H9 (cell line): Measurements from ENCODE around the gene SEMA3D. TPM values are rescaled to one million over a fixed set of nuclear protein-coding genes. Genes with fewer than 3 reads are reported as not detected.

Experiments
- DNase-seq: peaks from one replicate; pipeline ENCODE4 v3.0.0-alpha.2; 2017
- H2AFZ ChIP-seq: one replicate; pipeline ENCODE4 v1.6.1; 2013; ENCODE audit warnings: mild to moderate bottlenecking, low read length, control low read depth, moderate library complexity
- H2AK5ac ChIP-seq: 2 replicates; pipeline ENCODE4 v1.6.1; 2013; ENCODE audit warnings: low read length, control low read depth, mixed read lengths; ENCODE audit not compliant: insufficient read length
- H2BK120ac ChIP-seq: one replicate; pipeline ENCODE4 v1.6.1; 2013; ENCODE audit warnings: low read depth, mild to moderate bottlenecking, low read length, control low read depth, inconsistent platforms; ENCODE audit not compliant: poor library complexity, severe bottlenecking
- H2BK12ac ChIP-seq: 2 replicates; pipeline ENCODE4 v1.6.1; 2013; ENCODE audit warnings: low read length, control low read depth, mixed read lengths, low read depth; ENCODE audit not compliant: insufficient read length
- H2BK15ac ChIP-seq: 2 replicates; pipeline ENCODE4 v1.6.1; 2013; ENCODE audit warnings: low read depth, low read length, control low read depth
- H2BK20ac ChIP-seq: one replicate; pipeline ENCODE4 v1.6.1; 2013; ENCODE audit warnings: low read depth, mild to moderate bottlenecking, low read length, control low read depth, inconsistent platforms; ENCODE audit not compliant: poor library complexity, severe bottlenecking
- H2BK5ac ChIP-seq: 2 replicates; pipeline ENCODE4 v1.6.1; 2013; ENCODE audit warnings: low read length, control low read depth, mixed read lengths; ENCODE audit not compliant: insufficient read length
- H3K14ac ChIP-seq: 2 replicates; pipeline ENCODE4 v1.6.1; 2013; ENCODE audit warnings: low read length, control low read depth; ENCODE audit not compliant: insufficient read depth
- H3K18ac ChIP-seq: 2 replicates; pipeline ENCODE4 v1.6.1; 2013; ENCODE audit warnings: low read depth, mild to moderate bottlenecking, mixed read lengths, low read length, control low read depth; ENCODE audit not compliant: insufficient read length
- H3K23ac ChIP-seq: 2 replicates; pipeline ENCODE4 v1.6.1; 2013; ENCODE audit warnings: low read length, control low read depth, mixed read lengths, low read depth; ENCODE audit not compliant: insufficient read length
- H3K23me2 ChIP-seq: 2 replicates; pipeline ENCODE4 v1.6.1; 2013; ENCODE audit warnings: low read depth, mild to moderate bottlenecking, mixed read lengths, low read length, control low read depth; ENCODE audit not compliant: insufficient read length, poor library complexity, severe bottlenecking
- H3K27ac ChIP-seq: 2 replicates; pipeline ENCODE4 v1.5.1; 2013; ENCODE audit warnings: low read length, control low read depth, mixed read lengths, low read depth; ENCODE audit not compliant: insufficient read length
- H3K27me3 ChIP-seq: 2 replicates; pipeline ENCODE4 v1.6.1; 2013; ENCODE audit warnings: low read length, control low read depth, inconsistent platforms; ENCODE audit not compliant: insufficient read depth
- H3K4ac ChIP-seq: 2 replicates; pipeline ENCODE4 v1.6.1; 2013; ENCODE audit warnings: low read depth, mild to moderate bottlenecking, control low read depth, inconsistent platforms, low read length, moderate library complexity
- H3K4me1 ChIP-seq: 2 replicates; pipeline ENCODE4 v1.6.1; 2013; ENCODE audit warnings: low read length, control low read depth, inconsistent platforms; ENCODE audit not compliant: insufficient read depth
- H3K4me2 ChIP-seq: 2 replicates; pipeline ENCODE4 v1.6.1; 2013; ENCODE audit warnings: low read length, control low read depth, mixed read lengths; ENCODE audit not compliant: insufficient read length, insufficient read depth
- H3K56ac ChIP-seq: 2 replicates; pipeline ENCODE4 v1.6.1; 2013; ENCODE audit warnings: low read depth, mild to moderate bottlenecking, mixed read lengths, low read length, control low read depth; ENCODE audit not compliant: insufficient read length
- H3K79me1 ChIP-seq: 2 replicates; pipeline ENCODE4 v1.6.1; 2013; ENCODE audit warnings: low read depth, mild to moderate bottlenecking, moderate library complexity, low read length, control low read depth, inconsistent platforms; ENCODE audit not compliant: insufficient read depth, poor library complexity, severe bottlenecking
- H3K79me2 ChIP-seq: 2 replicates; pipeline ENCODE4 v1.6.1; 2013; ENCODE audit warnings: low read length, control low read depth, inconsistent platforms; ENCODE audit not compliant: insufficient read depth
- H3K9ac ChIP-seq: 2 replicates; pipeline ENCODE4 v1.6.1; 2013; ENCODE audit warnings: low read length, control low read depth, mixed read lengths; ENCODE audit not compliant: insufficient read length; ENCODE audit errors: extremely low read depth
- H3K9me3 ChIP-seq: one replicate; pipeline ENCODE4 v1.6.1; 2013; ENCODE audit warnings: low read depth, low read length, inconsistent platforms; ENCODE audit not compliant: control insufficient read depth
- H3T11ph ChIP-seq: one replicate; pipeline ENCODE4 v1.6.1; 2013; ENCODE audit warnings: mild to moderate bottlenecking, low read length, control low read depth, inconsistent platforms
- H4K20me1 ChIP-seq: one replicate; pipeline ENCODE4 v1.6.1; 2013; ENCODE audit not compliant: control insufficient read depth, insufficient read length, insufficient read depth
- H4K5ac ChIP-seq: 2 replicates; pipeline ENCODE4 v1.6.1; 2013; ENCODE audit warnings: low read depth, mild to moderate bottlenecking, mixed read lengths, low read length, control low read depth; ENCODE audit not compliant: insufficient read length
- H4K8ac ChIP-seq: replicated peaks from 2 replicates; pipeline ENCODE4 v1.6.1; 2013; ENCODE audit warnings: low read length, control low read depth, mixed read lengths, low read depth; ENCODE audit not compliant: insufficient read length
- H4K91ac ChIP-seq: 2 replicates; pipeline ENCODE4 v1.6.1; 2013; ENCODE audit warnings: low read depth, mild to moderate bottlenecking, moderate library complexity, mixed read lengths, low read length, control low read depth; ENCODE audit not compliant: insufficient read length
- H3K27ac Mint-ChIP-seq, 3 experiments: 2 replicates in 2 of 3; 3 replicates in 1 of 3; pipeline ENCODE4 v1.8.0; 2020 to 2021; ENCODE audit warnings: mixed read lengths in 3 of 3, mild to moderate bottlenecking in 1 of 3, moderate library complexity in 1 of 3
- H3K27me3 Mint-ChIP-seq: 2 replicates; pipeline ENCODE4 v1.8.0; 2021; ENCODE audit warnings: low read depth, mild to moderate bottlenecking, moderate library complexity, mixed read lengths
- H3K36me3 Mint-ChIP-seq, 3 experiments: 2 replicates in 2 of 3; 3 replicates in 1 of 3; pipeline ENCODE4 v1.8.0; 2020 to 2021; ENCODE audit warnings: low read depth in 3 of 3, mixed read lengths in 3 of 3; ENCODE audit not compliant: insufficient read depth in 1 of 3
- H3K4me1 Mint-ChIP-seq, 2 experiments: 2 replicates each; pipeline ENCODE4 v1.8.0; 2020; ENCODE audit warnings: mixed read lengths in 2 of 2
- H3K4me3 Mint-ChIP-seq, 2 experiments: 2 replicates in 1 of 2; 3 replicates in 1 of 2; pipeline ENCODE4 v1.8.0; 2020 to 2021; ENCODE audit warnings: mild to moderate bottlenecking in 2 of 2, mixed read lengths in 2 of 2, moderate library complexity in 1 of 2
- H3K9me3 Mint-ChIP-seq, 2 experiments: 2 replicates in 1 of 2; 3 replicates in 1 of 2; pipeline ENCODE4 v1.8.0; 2020; ENCODE audit warnings: mild to moderate bottlenecking in 2 of 2, mixed read lengths in 2 of 2, moderate library complexity in 1 of 2
- CTCF ChIP-seq: fragments of 200-600 bp; sonication (generic); conservative IDR thresholded peaks from 3 replicates; pipeline ENCODE4 v1.8.0; 2021; ENCODE audit warnings: antibody characterized with exemption, mild to moderate bottlenecking
- WGBS: extraction: QIAGEN DNeasy Blood & Tissue Kit; methylation state at CpG from one replicate; pipeline ENCODE4 v1.1.7; 2013; ENCODE audit warnings: missing lambda C conversion rate, low lambda C conversion rate, mixed read lengths; ENCODE audit not compliant: insufficient read length; ENCODE audit errors: extremely low coverage; 5-methylcytosine and 5-hydroxymethylcytosine counted together
- total RNA-seq: library from RNA; stranded (reverse); gene quantifications from 2 replicates; pipeline ENCODE4 v1.2.1, GENCODE V29; 2021

Gene SEMA3D
- total RNA-seq, 1 experiment from 2014 or later: 5.4 TPM

GRCh38 chr7:85019176-85019575 is 167.7 kb downstream of the SEMA3D start:
- no peaks in the 10 kb centered on the region for H3K79me2 ChIP-seq
- H2AFZ ChIP-seq: no peak overlapping the region
- H3K23ac ChIP-seq: no peak overlapping the region
- H3K14ac ChIP-seq: no peak overlapping the region
- H3K27me3 ChIP-seq: no peaks in the 10 kb centered on the region
- no peak overlapping the region for H3K18ac ChIP-seq
- no peaks in the 10 kb centered on the region for H3K79me1 ChIP-seq
- no peak overlapping the region for H4K8ac ChIP-seq
- H3K4me2 ChIP-seq: no peak overlapping the region
- DNase-seq: no peak
- Mint-ChIP-seq H3K4me1 (peaks cover 22% of the 10 kb centered on the region in 2 experiments), H3K36me3 (no peaks in the 10 kb centered on the region), H3K27me3 (no peaks in the 10 kb centered on the region), H3K27ac (no peak overlapping the region; a peak in 1 of 7 replicates), H3K9me3 (no peaks in the 10 kb centered on the region), H3K4me3 (no peak overlapping the region)
- no peak overlapping the region for H4K5ac ChIP-seq
- H2BK15ac ChIP-seq: no peak overlapping the region
- H4K91ac ChIP-seq: no peak overlapping the region
- no peak overlapping the region for H2BK20ac ChIP-seq
- H2AK5ac ChIP-seq: no peak overlapping the region
- no peak overlapping the region for H3T11ph ChIP-seq
- no peak for TF ChIP-seq CTCF
- H2BK5ac ChIP-seq: no peak overlapping the region
- H2BK12ac ChIP-seq: no peak overlapping the region
- H3K4ac ChIP-seq: no peak overlapping the region
- H3K4me1 ChIP-seq: peaks cover 2% of the 10 kb centered on the region; the same call in 1 of the 2 replicates
- no peak overlapping the region for H3K56ac ChIP-seq
- H3K9me3 ChIP-seq: no peaks in the 10 kb centered on the region
- no peaks in the 10 kb centered on the region for H4K20me1 ChIP-seq
- no peak overlapping the region for H2BK120ac ChIP-seq
- no peak overlapping the region for H3K9ac ChIP-seq
- WGBS: no CpG with 5 or more reads among the region's 1 CpG
- no peak overlapping the region for H3K27ac ChIP-seq
- H3K23me2 ChIP-seq: no peaks in the 10 kb centered on the region
